ENCODE data around the gene RNF34. TPM values are rescaled to one million over a fixed set of nuclear protein-coding genes. Genes with fewer than 3 reads are reported as not detected.

The RNF34 gene
- total and polyA plus RNA-seq, 2 of the 13 experiments (the other 11 are each of a cell fraction or from before 2014, with no cell fraction given), result 36.8 to 53.2 TPM

GRCh38 chr12:121466794-121467637 lies 67.1 kb downstream of the RNF34 start (continued):
- TF ChIP-seq ATF7-NPFF (CRISPR knock-in tag; IDR thresholded peaks at IDR 0.05; ENCODE audit: low read depth) (peak; percentile 30; the same call in 1 of the 2 replicates), GABPA (IDR thresholded peaks at IDR 0.05; ENCODE audit: low read depth, low read length) (peak; percentile 50), GABPA (CRISPR knock-in tag; IDR thresholded peaks at IDR 0.05; ENCODE audit: low read depth) (no peak), UBTF (CRISPR knock-in tag; IDR thresholded peaks at IDR 0.05) (peak; percentile 63; the same call in 1 of the 2 replicates), SP4 (CRISPR knock-in tag; IDR thresholded peaks at IDR 0.05) (0 out of 2 replicates have a peak, but pooled peaks have one; percentile 5), LBX2 (CRISPR knock-in tag; IDR thresholded peaks at IDR 0.05; ENCODE audit: borderline replicate concordance) (no peak), CEBPZ (IDR thresholded peaks at IDR 0.05; ENCODE audit: low read length) (no peak), TARDBP (CRISPR knock-in tag; IDR thresholded peaks at IDR 0.05) (no peak), SUZ12 (IDR thresholded peaks at IDR 0.05; ENCODE audit: low read depth, low read length) (no peak), ZNF772 (CRISPR knock-in tag; IDR thresholded peaks at IDR 0.05) (no peak), ZNF572 (CRISPR knock-in tag; IDR thresholded peaks at IDR 0.05) (no peak), JDP2 (CRISPR knock-in tag; IDR thresholded peaks at IDR 0.05; ENCODE audit: borderline replicate concordance) (no peak), HES4 (CRISPR knock-in tag; IDR thresholded peaks at IDR 0.05; ENCODE audit: borderline replicate concordance) (0 out of 2 replicates have a peak, but pooled peaks have one; percentile 56), ZFY (CRISPR knock-in tag; IDR thresholded peaks at IDR 0.05) (peak; percentile 70; the same call in 1 of the 2 replicates), NFYB (CRISPR knock-in tag; IDR thresholded peaks at IDR 0.05) (peak; percentile 61), TCF7 (IDR thresholded peaks at IDR 0.05; ENCODE audit: low read depth) (no peak), ZNF883 (CRISPR knock-in tag; IDR thresholded peaks at IDR 0.05; ENCODE audit: not compliant biosample characterization) (no peak), ZNF607 (CRISPR knock-in tag; IDR thresholded peaks at IDR 0.05; ENCODE audit: borderline replicate concordance) (no peak), ZNF562 (CRISPR knock-in tag; IDR thresholded peaks at IDR 0.05; ENCODE audit: borderline replicate concordance) (no peak), AGO1 (IDR thresholded peaks at IDR 0.05; ENCODE audit: low read depth, low read length, poor library complexity, severe bottlenecking) (no peak), ZNF383 (CRISPR knock-in tag; IDR thresholded peaks at IDR 0.05; ENCODE audit: borderline replicate concordance) (no peak), ZNF512 (CRISPR knock-in tag; IDR thresholded peaks at IDR 0.05) (no peak)
